ENCODE results near the gene TIGD7. TPM values are rescaled to one million over a fixed set of nuclear protein-coding genes. Genes with fewer than 3 reads are reported as not detected.
"Not testable (repeated sequence)": the region's sequence is repeated elsewhere in the genome, so short reads cannot be mapped to it uniquely, and the experiment has no call there.

TIGD7 gene
- total RNA-seq, 2 experiments from 2014 or later, result 4.8 to 6.7 TPM

GRCh38 chr16:3271281-3271680 is 33.9 kb downstream of the TIGD7 start:
- CTCF ChIA-PET; DNase-seq; H3K27me3 Mint-ChIP-seq; H3K9me3 Mint-ChIP-seq (ENCODE audit: low read depth); H3K4me1 Mint-ChIP-seq; H3K4me3 Mint-ChIP-seq; ATAC-seq; H3K27ac Mint-ChIP-seq: not testable (repeated sequence)
- peaks cover 29% of the 10 kb centered on the region for H3K36me3 Mint-ChIP-seq

GRCh38 chr16:3270718-3271117 is 34.5 kb downstream of the TIGD7 start:
- H3K27ac Mint-ChIP-seq; CTCF ChIA-PET; DNase-seq; H3K9me3 Mint-ChIP-seq (ENCODE audit: low read depth); H3K27me3 Mint-ChIP-seq; H3K4me3 Mint-ChIP-seq; H3K4me1 Mint-ChIP-seq; ATAC-seq: not testable (repeated sequence)
- H3K36me3 Mint-ChIP-seq, result peaks cover 30% of the 10 kb centered on the region

DNA sequence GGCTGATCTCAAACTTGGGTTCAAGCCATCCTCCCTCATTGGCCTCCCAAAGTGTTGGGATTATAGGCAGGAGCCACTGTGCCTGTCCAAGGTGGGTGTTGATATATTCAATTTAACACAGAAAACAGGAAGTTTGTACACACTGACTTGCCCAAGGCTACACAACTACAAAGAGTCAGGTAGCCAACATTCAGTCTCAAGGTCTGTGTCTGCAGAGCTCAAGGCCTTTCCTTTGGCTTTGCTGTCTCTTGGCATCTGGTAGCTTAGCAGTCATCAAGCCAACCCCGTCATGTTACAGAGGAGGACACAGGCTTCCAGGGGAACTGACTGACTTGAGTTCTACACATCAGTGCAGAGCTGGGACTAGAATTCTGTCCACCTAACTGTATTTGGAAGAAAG is 36.9 kb downstream of the TIGD7 start:
- ATAC-seq (no peak), DNase-seq (no peak)
- Mint-ChIP-seq H3K27me3 (no peaks in the 10 kb centered on the region), H3K4me1 (peaks cover 19% of the 10 kb centered on the region), H3K9me3 (ENCODE audit: low read depth) (peaks cover 4% of the 10 kb centered on the region), H3K4me3 (no peak overlapping the region), H3K27ac (no peak overlapping the region), H3K36me3 (peaks cover 41% of the 10 kb centered on the region)
- CTCF ChIA-PET, result no interaction called here

GRCh38 chr16:3266873-3267537 is 38.2 kb downstream of the TIGD7 start:
- H3K27me3 Mint-ChIP-seq, result no peaks in the 10 kb centered on the region
- no peak overlapping the region for H3K27ac Mint-ChIP-seq
- no peak overlapping the region for H3K4me3 Mint-ChIP-seq
- peaks cover 43% of the 10 kb centered on the region for H3K36me3 Mint-ChIP-seq
- peaks cover 28% of the 10 kb centered on the region for H3K4me1 Mint-ChIP-seq
- CTCF ChIA-PET, result interaction anchor here (0.6 to 5.6 kb wide), 10 partner anchors 10 to 233 kb away, joined by 3 to 44 read pairs (median 5); partner anchors contain the start of genes CLUAP1, ZNF174, ZNF263 and ZSCAN32
- H3K9me3 Mint-ChIP-seq (ENCODE audit: low read depth), result peaks cover 4% of the 10 kb centered on the region
- ATAC-seq (no peak), DNase-seq (no peak)

DNA sequence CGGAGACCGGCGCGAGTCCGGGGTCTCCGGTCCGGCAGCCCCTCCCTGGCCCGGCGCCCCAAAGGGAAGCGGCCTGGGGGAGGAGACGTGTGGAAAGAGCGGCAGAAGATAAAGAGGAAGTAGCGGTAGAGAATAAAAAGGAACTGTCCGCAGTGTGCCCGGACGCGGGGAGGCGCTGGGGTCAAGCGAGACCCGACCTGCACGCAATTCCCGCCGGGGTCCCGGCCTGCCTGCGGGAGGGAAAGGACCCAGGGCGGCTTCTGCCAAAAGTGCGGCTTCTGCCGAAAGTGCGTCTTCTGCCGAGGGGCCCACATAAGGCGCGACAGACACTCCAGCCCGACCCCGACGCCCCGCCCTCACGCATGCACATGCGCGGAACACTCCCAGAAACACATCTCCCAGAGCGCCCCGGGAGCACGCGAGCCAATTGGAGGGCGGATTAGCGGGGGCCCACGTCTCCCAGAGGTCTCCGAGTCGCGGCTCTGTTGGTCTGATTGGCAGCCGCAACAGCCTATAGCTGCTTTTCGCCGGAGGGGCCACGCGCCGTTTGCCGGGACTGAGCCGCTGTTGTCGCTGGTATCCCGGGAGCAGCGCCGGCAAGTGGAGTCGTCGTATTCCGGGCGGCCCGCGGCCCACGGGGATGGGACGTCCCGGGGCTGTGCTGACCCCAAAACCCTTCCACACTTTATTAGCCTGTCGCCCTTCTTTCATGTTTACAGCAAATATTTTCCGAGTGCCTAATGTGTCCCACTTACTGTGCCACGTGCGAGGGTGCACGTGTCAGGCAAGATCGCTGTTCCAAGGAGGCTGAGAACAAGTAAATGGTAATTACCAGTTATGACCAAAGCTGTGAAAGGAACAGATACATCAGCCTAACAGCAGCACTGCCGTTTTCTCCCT is 40.8 kb downstream of the TIGD7 start:
- Mint-ChIP-seq H3K27ac (peak overlapping the region; percentile 98), H3K4me3 (peak overlapping the region; percentile 87), H3K9me3 (ENCODE audit: low read depth) (peaks cover 3% of the 10 kb centered on the region), H3K4me1 (peaks cover 31% of the 10 kb centered on the region), H3K36me3 (peaks cover 42% of the 10 kb centered on the region), H3K27me3 (no peaks in the 10 kb centered on the region)
- CTCF ChIA-PET, result interaction anchor here (1.0 to 5.6 kb wide), 5 partner anchors 19 to 257 kb away, joined by 3 to 44 read pairs (median 3); partner anchors contain the start of genes ZNF174, ZNF263 and ZSCAN32
- DNase-seq (peak; percentile 99), ATAC-seq (peak; percentile 92)

DNA sequence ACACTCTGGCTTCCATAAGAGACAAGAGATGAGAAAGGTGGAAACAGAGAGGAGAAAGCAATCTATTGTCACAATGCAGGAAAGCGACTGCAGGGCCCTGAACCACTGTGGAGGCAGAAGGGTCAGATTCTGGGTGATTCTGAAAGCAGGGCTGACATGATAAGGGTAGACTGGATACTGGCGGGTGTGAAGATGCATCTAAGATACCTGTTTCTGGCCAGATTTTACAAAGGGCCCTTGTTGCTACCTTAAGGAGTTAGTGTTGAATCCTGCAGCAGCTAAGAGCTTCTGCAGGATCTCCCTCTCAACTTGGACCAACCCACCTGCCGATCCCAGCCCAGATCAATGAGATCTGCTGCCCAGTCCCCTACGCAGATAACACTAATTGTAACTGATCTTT is 42.7 kb downstream of the TIGD7 start:
- no peak for DNase-seq
- peak overlapping the region; percentile 87 for H3K4me3 Mint-ChIP-seq
- ATAC-seq, result no peak
- peak overlapping the region; percentile 79 for H3K27ac Mint-ChIP-seq
- H3K27me3 Mint-ChIP-seq, result peaks cover 3% of the 10 kb centered on the region
- no peaks in the 10 kb centered on the region for H3K9me3 Mint-ChIP-seq (ENCODE audit: low read depth)
- CTCF ChIA-PET, result interaction anchor here (0.6 to 5.6 kb wide), 2 partner anchors 21 to 148 kb away, joined by 3 to 44 read pairs; partner anchors contain the start of gene ZNF263
- peaks cover 28% of the 10 kb centered on the region for H3K36me3 Mint-ChIP-seq
- H3K4me1 Mint-ChIP-seq, result peaks cover 31% of the 10 kb centered on the region

DNA sequence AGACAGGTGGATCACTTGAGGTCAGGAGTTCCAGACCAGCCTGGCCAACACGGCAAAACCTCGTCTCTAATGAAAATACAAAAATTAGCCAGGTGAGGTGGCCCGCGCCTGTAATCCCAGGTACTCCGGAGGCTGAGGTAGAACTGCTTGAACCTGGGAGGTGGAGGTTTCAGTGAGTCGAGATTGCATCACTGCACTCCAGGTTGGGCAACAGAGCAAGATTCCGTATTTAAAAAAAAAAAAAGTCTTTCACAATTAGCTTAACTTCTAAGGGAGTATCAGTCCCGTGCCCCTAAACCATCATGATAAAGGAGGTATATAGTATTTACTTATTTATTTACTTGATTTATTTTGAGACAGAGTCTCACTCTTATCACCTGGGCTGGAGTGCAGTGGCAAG is 45.4 kb downstream of the TIGD7 start:
- Mint-ChIP-seq H3K4me1 (peaks cover 20% of the 10 kb centered on the region), H3K36me3 (peaks cover 11% of the 10 kb centered on the region), H3K27ac (no peak overlapping the region), H3K9me3 (ENCODE audit: low read depth) (no peaks in the 10 kb centered on the region), H3K27me3 (peaks cover 3% of the 10 kb centered on the region), H3K4me3 (no peak overlapping the region)
- ATAC-seq (no peak), DNase-seq (no peak)
- CTCF ChIA-PET, result no interaction called here

DNA sequence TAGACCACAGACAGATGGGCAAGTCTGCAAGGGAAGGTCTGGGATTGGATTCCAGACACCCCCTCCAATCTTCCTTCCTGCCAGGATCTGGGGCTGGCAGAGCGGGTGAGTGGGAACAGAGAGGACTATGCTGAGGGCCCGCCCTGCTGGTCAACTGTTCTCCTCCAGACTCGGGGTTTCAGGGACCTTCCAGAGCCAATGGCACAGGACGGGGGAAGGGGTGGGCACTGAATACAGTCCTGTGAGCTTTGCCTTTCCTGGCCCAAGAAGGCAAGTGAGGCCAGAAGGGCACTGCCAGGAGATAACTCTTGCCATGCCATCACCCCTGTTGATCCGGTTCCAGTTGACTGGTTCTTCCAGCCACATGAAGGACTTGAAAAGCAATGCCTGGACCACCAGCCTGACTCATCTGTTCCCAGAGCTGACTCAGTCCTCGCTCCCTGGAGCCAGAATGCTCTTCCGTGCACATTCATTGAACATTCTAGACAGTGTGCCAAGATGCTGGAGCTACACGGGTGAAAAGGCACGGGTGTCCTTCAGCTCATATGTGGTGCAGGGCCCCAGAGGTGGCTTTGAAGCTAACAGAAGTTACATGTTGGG is 48.3 kb downstream of the TIGD7 start:
- no peaks in the 10 kb centered on the region for H3K9me3 Mint-ChIP-seq (ENCODE audit: low read depth)
- CTCF ChIA-PET, result no interaction called here
- H3K36me3 Mint-ChIP-seq, result peaks cover 2% of the 10 kb centered on the region
- H3K27me3 Mint-ChIP-seq, result peaks cover 3% of the 10 kb centered on the region
- H3K4me3 Mint-ChIP-seq, result no peak overlapping the region
- H3K4me1 Mint-ChIP-seq, result peaks cover 2% of the 10 kb centered on the region
- no peak overlapping the region for H3K27ac Mint-ChIP-seq
- DNase-seq, result no peak
- ATAC-seq, result no peak

- no peak within 1 kb of the TSS for H3K4me3 Mint-ChIP-seq
- no peak within 1 kb of the TSS for H3K27ac Mint-ChIP-seq
- CTCF ChIA-PET, result no interaction called here
- ATAC-seq, result no peak
- H3K9me3 Mint-ChIP-seq (ENCODE audit: low read depth), result no peaks in the 10 kb centered on the region
- no peaks in the 10 kb centered on the region for H3K4me1 Mint-ChIP-seq
- peaks cover 7% of the 10 kb centered on the region for H3K27me3 Mint-ChIP-seq
- no peaks in the 10 kb centered on the region for H3K36me3 Mint-ChIP-seq
- DNase-seq, result no peak
Observed at GRCh38 chr16:3256146-3256865, 48.9 kb downstream of the TIGD7 start, which contains the start of gene MEFV. MEFV (minus strand) TSS chr16:3256633; CDS start chr16:3256587, 46 bp downstream.

- no peak for ATAC-seq
- CTCF ChIA-PET, result no interaction called here
- H3K36me3 Mint-ChIP-seq, result no peaks in the 10 kb centered on the region
- no peak for DNase-seq
- peaks cover 2% of the 10 kb centered on the region for H3K9me3 Mint-ChIP-seq (ENCODE audit: low read depth)
- H3K4me3 Mint-ChIP-seq, result no peak overlapping the region
- H3K4me1 Mint-ChIP-seq, result no peaks in the 10 kb centered on the region
- H3K27me3 Mint-ChIP-seq, result peaks cover 10% of the 10 kb centered on the region
- H3K27ac Mint-ChIP-seq, result no peak overlapping the region
Observed at GRCh38 chr16:3254309-3254708, 50.9 kb downstream of the TIGD7 start.

- CTCF ChIA-PET, result no interaction called here
- H3K9me3 Mint-ChIP-seq (ENCODE audit: low read depth), result peaks cover 2% of the 10 kb centered on the region
- peaks cover 8% of the 10 kb centered on the region for H3K27me3 Mint-ChIP-seq
- H3K4me3 Mint-ChIP-seq, result no peak overlapping the region
- ATAC-seq, result no peak
- H3K36me3 Mint-ChIP-seq, result no peaks in the 10 kb centered on the region
- H3K27ac Mint-ChIP-seq, result no peak overlapping the region
- H3K4me1 Mint-ChIP-seq, result no peaks in the 10 kb centered on the region
- DNase-seq, result no peak
Observed at GRCh38 chr16:3252967-3253366, 52.3 kb downstream of the TIGD7 start.

DNA sequence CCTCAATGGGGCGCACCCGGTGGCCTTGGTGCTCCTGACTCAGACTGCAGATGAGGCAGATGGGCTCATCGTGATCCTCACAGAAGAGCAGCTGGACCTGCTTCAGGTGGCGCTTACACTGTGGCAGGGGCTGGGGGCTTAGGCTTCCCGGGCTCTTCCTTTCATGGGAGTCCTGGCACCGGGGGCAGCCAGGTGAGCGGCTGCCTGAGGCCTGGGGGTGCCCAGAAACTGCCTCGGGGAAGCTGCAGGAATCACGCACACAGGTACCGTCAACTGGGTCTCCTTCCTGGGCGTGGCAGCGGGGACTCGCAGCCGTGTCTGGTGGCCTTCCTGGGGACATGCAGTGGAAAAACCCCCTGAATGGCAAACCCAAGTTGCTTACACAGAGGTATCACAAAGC is 55.8 kb downstream of the TIGD7 start:
- CTCF ChIA-PET, result no interaction called here
- no peak overlapping the region for H3K4me3 Mint-ChIP-seq

GRCh38 chr16:3249020-3249419 is 56.2 kb downstream of the TIGD7 start:
- DNase-seq (no peak), ATAC-seq (no peak)
- Mint-ChIP-seq H3K4me1 (peaks cover 2% of the 10 kb centered on the region), H3K27ac (no peak overlapping the region), H3K36me3 (no peaks in the 10 kb centered on the region), H3K27me3 (peaks cover 9% of the 10 kb centered on the region), H3K4me3 (no peak overlapping the region), H3K9me3 (ENCODE audit: low read depth) (peaks cover 2% of the 10 kb centered on the region)
- CTCF ChIA-PET, result no interaction called here

More for the DNA sequence above, 55.8 kb downstream of the TIGD7 start:
- Mint-ChIP-seq H3K27me3 (peaks cover 8% of the 10 kb centered on the region), H3K9me3 (ENCODE audit: low read depth) (peaks cover 2% of the 10 kb centered on the region), H3K36me3 (no peaks in the 10 kb centered on the region), H3K4me1 (no peaks in the 10 kb centered on the region), H3K27ac (no peak overlapping the region)
- no peak for DNase-seq
- ATAC-seq, result no peak
